ENCODE results near the gene ZFAND3. TPM values are rescaled to one million over a fixed set of nuclear protein-coding genes. Genes with fewer than 3 reads are reported as not detected.

Gene ZFAND3
- total and polyA plus RNA-seq, 10 donors: 9.3 to 63.7 (median 49.9) TPM

GRCh38 chr6:37822851-37823682 lies 3.5 kb downstream of the ZFAND3 start:
- H3K27ac ChIP-seq: peak overlapping the region in 1 of 8 donors; percentile 6
- H3K9me3 ChIP-seq: no peaks in the 10 kb centered on the region
- intact Hi-C loops (cut with DNase I; ENCODE audit: low total_unique reads): no loop called here
- DNase-seq: no peak
- H3K36me3 ChIP-seq: no peaks in the 10 kb centered on the region
- 57 to 76% (median 67%) methylated on average over 12 of the region's 12 CpGs for WGBS, 5 donors
- H3K4me1 ChIP-seq: peaks cover 50 to 85% (median 79%) of the 10 kb centered on the region in 6 donors
- no peaks in the 10 kb centered on the region for H3K27me3 ChIP-seq (replicated peaks in 1 of 7)
- TF ChIP-seq POLR2A (IDR thresholded peaks at IDR 0.05) (no peak), POLR2AphosphoS5 (IDR thresholded peaks at IDR 0.05) (no peak)
- TF ChIP-seq, protein P1, sequence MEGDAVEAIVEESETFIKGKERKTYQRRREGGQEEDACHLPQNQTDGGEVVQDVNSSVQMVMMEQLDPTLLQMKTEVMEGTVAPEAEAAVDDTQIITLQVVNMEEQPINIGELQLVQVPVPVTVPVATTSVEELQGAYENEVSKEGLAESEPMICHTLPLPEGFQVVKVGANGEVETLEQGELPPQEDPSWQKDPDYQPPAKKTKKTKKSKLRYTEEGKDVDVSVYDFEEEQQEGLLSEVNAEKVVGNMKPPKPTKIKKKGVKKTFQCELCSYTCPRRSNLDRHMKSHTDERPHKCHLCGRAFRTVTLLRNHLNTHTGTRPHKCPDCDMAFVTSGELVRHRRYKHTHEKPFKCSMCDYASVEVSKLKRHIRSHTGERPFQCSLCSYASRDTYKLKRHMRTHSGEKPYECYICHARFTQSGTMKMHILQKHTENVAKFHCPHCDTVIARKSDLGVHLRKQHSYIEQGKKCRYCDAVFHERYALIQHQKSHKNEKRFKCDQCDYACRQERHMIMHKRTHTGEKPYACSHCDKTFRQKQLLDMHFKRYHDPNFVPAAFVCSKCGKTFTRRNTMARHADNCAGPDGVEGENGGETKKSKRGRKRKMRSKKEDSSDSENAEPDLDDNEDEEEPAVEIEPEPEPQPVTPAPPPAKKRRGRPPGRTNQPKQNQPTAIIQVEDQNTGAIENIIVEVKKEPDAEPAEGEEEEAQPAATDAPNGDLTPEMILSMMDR (IDR thresholded peaks at IDR 0.05 in 8 of 11, conservative IDR thresholded peaks at IDR 0.05 in 3 of 11): no peak
- peak overlapping the region in 1 of 8 donors; percentile 4 for H3K4me3 ChIP-seq

DNA sequence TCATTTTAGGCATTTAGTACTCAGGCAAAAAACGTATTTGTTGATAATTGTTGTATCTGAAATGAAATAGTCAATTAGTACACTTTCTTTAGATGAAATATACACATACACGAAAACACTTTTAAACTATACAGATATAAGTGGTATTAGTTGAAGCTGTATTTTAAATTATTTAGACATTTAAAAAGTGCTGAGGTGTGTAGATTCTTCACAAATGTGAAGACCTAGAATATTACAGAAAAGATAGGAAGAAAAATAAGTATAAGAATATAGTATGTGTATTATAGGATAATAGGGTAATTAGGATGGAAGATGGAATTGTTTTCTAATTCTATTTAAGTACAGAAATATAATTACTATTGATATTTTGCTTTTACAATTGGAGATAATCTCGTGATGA lies 4.6 kb downstream of the ZFAND3 start:
- WGBS, 5 donors: 87 to 92% (median 89%) methylated on average over 3 of the region's 3 CpGs
- no peaks in the 10 kb centered on the region for H3K36me3 ChIP-seq
- no peak overlapping the region for H3K4me3 ChIP-seq
- TF ChIP-seq POLR2A (IDR thresholded peaks at IDR 0.05): no peak
- no peak for TF ChIP-seq POLR2AphosphoS5 (IDR thresholded peaks at IDR 0.05)
- TF ChIP-seq, protein P1 (IDR thresholded peaks at IDR 0.05 in 8 of 11, conservative IDR thresholded peaks at IDR 0.05 in 3 of 11): no peak
- no peaks in the 10 kb centered on the region for H3K9me3 ChIP-seq
- no peak for DNase-seq
- intact Hi-C loops (cut with DNase I; ENCODE audit: low total_unique reads): no loop called here
- peaks cover 50 to 91% (median 84%) of the 10 kb centered on the region in 6 donors for H3K4me1 ChIP-seq
- H3K27ac ChIP-seq: no peak overlapping the region
- H3K27me3 ChIP-seq (replicated peaks in 1 of 7): no peaks in the 10 kb centered on the region

DNA sequence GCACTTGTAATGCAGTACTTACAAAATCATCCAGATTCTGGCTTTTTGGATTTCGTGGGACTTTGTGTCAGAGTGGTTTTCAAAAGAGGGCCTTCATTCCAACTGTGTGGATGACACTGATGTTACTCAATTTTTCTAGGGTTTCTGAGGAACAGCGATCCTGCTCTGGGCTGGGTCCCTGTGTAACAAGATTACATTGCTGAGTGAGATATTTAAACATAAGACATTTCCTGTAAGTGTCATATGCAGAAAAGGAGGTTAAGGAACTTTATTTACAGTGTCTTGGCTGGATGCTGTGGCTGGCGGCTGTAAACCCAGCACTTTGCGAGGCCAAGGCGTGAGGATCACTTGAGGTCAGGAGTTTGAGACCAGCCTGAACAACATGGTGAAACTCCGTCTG lies 6.7 kb downstream of the ZFAND3 start:
- Histone ChIP-seq H3K27me3 (replicated peaks in 1 of 7) (no peaks in the 10 kb centered on the region), H3K4me3 (no peak overlapping the region), H3K9me3 (no peaks in the 10 kb centered on the region), H3K4me1 (peaks cover 54 to 100% (median 95%) of the 10 kb centered on the region in 6 donors), H3K27ac (peak overlapping the region in 3 of 8 donors; percentile 3 to 26 (median 17)), H3K36me3 (no peaks in the 10 kb centered on the region)
- DNase-seq: no peak
- WGBS, 5 donors: 69 to 85% (median 71%) methylated on average over 6 of the region's 6 CpGs
- TF ChIP-seq POLR2AphosphoS5 (IDR thresholded peaks at IDR 0.05): no peak
- no peak for TF ChIP-seq POLR2A (IDR thresholded peaks at IDR 0.05)
- TF ChIP-seq, protein P1 (IDR thresholded peaks at IDR 0.05 in 8 of 11, conservative IDR thresholded peaks at IDR 0.05 in 3 of 11): no peak
- intact Hi-C loops (cut with DNase I; ENCODE audit: low total_unique reads): no loop called here

GRCh38 chr6:37826993-37827392 lies 7.5 kb downstream of the ZFAND3 start:
- WGBS, 5 donors: 94 to 97% (median 96%) methylated on average over 2 of the region's 2 CpGs
- peak overlapping the region in 2 of 8 donors; percentile 17 to 26 for H3K27ac ChIP-seq
- no peaks in the 10 kb centered on the region for H3K9me3 ChIP-seq
- no peak overlapping the region for H3K4me3 ChIP-seq
- no peaks in the 10 kb centered on the region for H3K36me3 ChIP-seq
- H3K27me3 ChIP-seq (replicated peaks in 1 of 7): no peaks in the 10 kb centered on the region
- no peak for TF ChIP-seq POLR2A (IDR thresholded peaks at IDR 0.05)
- intact Hi-C loops (cut with DNase I; ENCODE audit: low total_unique reads): no loop called here
- DNase-seq: no peak
- peaks cover 46 to 100% (median 94%) of the 10 kb centered on the region in 6 donors for H3K4me1 ChIP-seq

All from spleen (tissue), 11 donors.